AML-193 (cell line): ENCODE measurements around the gene TBC1D5.
"Not testable (repeated sequence)": the region's sequence is repeated elsewhere in the genome, so short reads cannot be mapped to it uniquely, and the experiment has no call there.

ENCODE experiments used
- DNase-seq, 2 experiments: peaks; one replicate each; lab custom pipeline; 2025; lab: John Stamatoyannopoulos, UW

The TBC1D5 gene

DNA sequence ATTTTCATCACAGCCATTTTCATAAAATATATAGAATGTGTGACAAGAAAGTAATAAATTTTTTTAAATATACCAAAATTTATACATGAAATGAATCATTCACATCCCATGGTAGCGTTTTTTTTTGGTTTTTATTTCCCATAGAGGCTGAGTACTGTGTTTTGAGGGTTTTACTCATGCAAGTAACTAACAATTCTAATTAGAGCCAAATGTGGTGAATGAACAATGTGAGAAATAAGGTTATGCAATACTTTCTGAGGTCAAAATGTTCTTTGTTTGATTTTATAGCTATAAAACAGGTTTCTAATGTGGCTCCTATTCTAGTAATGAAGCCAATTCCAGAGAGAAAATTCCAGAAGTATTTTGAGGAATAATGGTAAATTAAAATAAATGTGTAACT is 386.8 kb downstream of the TBC1D5 start:
- no peak for DNase-seq

DNA sequence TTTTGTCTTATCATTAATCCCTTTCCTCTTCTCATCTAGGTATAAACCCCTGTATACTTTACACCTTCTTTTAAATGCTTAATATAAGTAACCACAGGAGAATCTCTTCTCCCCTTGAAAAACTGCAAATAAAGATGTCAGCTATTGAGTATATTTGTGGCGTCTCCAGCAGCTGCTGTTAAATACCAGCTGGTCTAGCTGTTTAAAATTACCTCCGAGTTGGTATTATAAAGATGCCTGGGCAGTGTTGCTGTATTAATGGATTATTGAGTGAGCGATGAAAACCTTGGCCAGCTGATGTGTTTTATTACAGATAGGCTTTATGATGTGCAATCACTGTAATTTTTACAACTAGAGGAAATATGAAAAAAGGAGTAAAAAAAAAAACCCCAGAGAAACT is 388.1 kb downstream of the TBC1D5 start:
- DNase-seq, result no peak

DNA sequence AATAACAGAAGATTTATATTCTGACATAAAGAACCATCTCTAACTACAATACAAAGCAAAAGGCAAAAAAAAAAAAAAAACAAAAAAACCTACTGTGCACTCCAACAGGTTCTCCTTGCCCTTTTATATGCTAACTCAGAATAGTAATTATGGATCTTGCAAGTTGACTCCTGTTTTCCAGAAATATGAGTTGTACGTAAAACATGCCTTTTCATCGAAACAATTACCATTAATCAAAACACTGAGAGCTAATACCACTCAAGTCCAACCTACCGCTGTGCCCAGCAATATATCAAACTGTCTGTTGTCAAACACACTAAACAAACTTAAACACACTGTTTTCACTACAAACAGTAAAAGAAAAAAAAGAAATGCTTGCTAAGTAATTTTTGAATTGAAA is 389.8 kb downstream of the TBC1D5 start:
- DNase-seq, result no peak

DNA sequence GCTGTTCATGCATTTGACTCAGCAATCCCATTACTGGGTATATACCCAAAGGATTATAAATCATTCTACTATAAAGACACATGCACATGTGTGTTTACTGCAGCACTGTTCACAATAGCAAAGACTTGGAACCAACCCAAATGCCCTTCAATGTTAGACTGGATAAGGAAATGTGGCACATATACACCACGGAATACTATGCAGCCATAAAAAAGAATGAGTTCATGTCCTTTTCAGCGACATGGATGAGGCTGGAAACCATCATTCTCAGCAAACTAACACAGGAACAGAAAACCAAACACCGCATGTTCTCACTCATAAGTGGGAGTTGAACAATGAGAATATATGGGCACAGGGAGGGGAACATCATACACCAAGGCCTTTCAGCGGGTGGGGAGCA is 391.2 kb downstream of the TBC1D5 start:
- DNase-seq, result not testable (repeated sequence)

DNA sequence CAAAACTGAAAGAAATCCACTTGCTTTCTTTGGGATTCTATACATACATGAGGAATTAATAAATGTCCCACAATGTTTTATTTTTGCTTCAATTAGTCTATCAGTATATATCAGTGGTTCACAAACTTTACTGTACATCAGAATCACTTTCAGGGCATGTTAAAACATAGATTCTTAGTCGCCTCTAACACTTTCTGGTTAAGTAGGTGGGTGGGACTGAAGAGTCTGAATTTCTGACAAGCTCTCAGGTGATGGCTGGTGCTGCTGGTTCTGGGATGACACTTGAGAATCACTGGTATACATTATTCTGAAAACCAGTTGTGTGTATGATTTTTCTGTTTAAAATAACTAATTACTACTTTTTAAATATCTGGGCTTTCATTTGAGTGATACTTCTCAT is 393.3 kb downstream of the TBC1D5 start:
- DNase-seq, result no peak

DNA sequence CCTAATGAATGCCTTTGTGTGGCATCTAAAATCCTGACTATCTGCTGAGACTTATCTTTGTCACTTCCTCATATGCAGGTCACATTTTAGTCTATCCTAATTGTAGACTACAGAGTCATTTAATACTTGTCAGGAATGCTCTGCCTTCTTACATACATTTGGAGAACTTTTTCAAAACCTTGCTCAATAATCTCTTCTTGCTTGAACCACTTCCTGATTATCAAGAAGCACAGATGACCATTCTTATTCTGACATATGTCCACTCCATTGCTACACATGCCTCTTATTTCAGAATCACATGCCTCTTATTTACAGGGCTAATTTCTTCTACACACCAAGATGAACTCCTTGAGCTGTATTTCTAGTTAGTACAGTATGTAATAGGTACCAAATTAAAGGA is 400.3 kb downstream of the TBC1D5 start:
- DNase-seq, result peak; percentile 66 to 81

DNA sequence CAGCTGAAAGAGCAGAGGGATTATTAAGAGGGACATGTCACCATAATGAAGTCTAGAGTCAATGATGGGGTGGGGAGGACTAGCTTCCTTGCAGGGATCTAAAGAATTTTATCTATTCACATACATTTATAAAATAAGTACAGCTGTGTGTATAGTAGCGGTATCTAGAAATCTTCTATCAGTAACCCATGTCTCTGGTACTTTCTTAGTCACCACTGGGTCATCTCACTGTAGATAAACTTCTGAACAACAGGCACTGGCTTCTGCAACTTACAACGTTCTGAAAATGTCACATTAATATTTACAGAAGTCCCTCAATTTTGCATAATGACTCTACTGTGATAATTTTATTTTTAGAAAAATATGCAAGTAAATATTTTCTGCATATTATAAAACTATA is 401.7 kb downstream of the TBC1D5 start:
- no peak for DNase-seq

DNA sequence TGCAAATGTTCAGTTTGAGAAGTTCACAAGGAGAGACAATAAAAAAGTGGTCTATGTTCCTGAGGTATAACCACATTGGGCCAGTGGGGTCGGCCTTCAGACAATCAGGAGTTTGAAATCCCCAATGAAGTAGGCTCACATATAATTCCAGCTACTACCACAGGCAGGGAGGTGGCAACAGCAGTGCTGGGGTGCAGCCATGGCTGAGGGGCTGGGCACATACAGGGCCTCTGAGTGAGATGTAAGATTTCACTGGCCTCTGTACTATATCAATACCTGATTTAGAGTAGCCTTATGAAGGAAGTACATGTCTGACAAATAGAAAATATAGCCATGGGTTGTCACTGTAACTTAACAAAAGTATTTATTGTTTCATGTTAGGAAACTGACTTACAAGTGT is 402.2 kb downstream of the TBC1D5 start:
- no peak for DNase-seq

DNA sequence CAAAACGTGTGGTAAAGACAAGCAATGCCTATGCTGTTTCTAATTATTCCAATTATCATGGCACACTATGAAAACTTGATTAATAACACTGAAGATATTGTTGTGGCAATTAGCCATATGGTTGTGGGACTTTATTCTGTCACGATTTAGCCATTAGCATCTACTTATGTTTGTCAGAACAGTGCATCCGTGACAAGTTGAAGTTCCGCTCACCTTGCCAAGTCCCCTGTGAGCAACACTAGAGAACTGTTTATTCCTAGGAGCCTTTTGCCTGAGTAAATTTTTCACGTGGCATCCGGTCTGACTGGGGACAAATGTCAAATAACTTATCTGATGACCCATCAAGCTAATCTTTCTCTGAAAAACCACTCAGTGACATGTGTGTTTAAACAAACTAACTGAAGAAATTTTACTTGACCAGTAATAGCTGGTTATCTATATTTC is 403.3 kb downstream of the TBC1D5 start:
- DNase-seq, result no peak

DNA sequence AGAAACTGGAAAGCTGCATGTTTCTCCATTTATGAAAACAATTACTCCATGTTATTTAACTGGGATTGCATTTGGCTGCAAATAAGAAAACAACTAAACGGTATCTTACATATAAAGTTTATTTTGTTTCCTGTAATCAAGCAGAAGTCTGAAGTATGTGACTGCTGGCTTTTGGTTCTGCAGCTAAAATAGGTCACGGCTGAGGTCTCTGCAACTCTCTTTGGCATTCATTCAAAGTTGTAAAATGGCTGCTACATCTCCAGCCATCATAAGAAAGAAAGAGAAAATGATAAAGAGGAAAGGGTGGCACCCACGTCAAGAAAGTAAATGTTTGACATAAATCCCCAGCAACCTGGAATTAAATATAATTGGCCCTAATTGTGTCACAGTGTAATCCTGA is 406.1 kb downstream of the TBC1D5 start:
- no peak for DNase-seq

DNA sequence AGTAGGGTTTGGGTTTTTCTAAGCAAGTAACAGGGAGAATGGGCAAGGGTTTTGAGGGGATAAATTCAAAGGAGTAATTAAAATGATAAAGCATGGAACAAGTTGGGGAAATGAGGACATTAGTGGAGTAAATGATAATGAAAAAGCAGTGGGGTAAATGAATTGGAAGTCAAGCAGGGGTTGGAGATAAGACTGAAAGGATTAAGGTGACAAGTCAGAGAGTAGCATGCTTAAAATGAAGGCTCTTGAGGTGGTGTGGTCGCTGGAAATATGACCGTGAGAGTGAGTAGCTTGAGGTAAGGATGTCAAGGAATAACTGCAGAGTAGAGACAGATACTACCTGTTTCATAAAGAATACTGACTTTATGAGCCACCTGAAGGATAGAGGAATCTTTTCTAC is 408.5 kb downstream of the TBC1D5 start:
- no peak for DNase-seq

DNA sequence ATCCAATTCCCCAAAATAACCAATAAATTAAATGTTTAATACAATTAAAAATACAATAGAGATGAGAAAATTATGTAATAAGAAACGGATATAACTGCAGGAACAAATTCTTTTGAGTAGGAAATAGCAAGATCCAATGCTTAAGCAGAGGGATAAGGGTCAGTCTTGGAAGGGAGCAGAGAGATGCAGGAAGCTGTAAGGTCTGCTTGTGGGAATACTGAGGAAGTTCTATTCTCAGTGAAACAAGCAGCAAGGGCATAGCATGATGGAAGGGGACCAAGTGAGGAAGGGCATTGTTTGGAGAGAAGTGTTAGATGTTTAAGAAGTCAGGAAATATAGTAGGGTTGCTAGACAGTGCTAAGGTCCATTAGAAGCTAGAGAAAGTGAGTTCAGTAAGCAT is 409.0 kb downstream of the TBC1D5 start:
- no peak for DNase-seq

DNA sequence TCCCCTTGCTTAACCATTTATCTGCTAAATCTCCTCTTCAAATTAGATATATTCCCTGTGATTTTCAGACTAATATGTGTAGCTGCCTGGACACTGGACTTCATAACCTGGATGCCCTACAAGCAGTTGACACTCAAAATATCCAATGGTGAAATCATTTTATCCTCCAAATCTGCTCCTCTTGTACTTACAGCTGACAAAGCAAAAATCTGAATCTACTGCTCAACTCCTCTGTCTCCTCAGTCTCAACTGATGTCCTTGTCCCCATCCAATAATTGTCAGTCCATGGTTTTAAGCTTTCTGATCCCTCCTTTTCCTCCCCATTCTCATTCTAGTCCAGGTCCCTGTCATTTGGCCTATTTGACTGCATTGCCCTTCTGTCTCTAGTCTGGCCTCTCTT is 411.8 kb downstream of the TBC1D5 start:
- no peak for DNase-seq

DNA sequence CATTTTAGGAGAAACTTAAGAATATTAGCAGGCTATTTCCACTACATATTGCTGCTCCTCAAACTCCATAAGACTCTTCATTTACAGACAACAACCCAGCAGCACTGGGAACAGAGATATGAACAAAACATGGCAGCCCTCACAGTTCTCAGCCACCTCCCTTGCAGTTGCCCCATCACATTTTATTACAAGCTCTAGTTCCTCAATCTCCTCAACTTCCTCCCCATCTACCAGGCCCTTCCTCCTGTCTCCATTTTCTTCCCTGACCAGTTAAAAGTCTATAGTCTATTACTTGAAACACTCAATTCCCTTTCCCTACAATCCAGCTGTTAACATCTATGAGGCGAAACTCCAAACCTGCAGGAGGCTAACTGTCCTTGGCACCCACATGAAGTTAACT is 412.5 kb downstream of the TBC1D5 start:
- DNase-seq, result peak; percentile 32 to 66

DNA sequence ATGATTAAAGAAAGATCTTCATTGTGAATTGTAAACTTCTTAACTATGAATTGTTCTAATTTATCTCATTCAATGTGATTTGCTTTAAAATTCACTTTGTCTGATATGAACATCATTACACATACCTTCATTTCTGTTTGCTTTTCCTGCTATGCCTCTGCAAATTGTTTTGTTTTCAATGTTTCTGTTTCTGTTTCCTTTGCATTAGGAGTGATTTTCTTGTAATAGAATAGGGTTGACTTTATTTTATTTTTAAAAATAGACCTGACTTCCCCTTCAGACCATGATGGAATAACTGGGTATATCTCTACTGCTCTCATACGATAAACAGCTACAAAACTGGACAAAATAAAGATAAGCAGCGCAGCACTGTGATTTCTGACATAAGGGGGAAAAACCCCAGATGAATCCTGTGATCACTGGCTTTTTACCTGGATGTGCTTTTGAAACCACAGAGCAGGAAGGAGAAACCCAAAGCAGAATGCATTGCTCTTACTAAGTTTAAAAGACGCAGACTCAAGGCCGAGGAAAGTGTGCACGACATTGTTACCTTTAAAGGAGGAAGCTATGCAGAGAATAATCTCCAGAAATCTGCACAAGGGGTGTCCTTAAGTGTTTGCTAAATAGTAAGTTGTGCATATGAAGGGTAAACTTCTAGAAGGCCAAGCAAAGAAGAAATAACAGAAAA is 420.2 kb downstream of the TBC1D5 start:
- DNase-seq, result no peak

DNA sequence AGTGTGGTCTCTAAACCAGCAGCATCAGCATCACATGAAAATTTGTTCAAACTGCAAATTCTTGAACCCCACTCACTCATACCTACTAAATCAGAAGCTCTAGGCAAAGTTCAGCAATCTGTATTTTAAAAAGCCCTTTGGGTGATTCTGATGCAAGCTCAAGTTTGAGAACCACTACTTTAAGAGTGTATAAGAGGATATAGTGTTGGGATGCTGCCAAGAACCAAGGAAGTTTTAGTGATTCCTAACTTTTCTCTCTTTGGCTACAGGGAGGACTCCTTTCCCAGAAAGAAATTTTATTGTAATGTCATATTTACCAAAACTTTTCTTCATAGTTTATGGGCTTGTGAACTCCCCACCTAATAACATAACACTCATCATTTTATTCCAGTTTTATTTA is 422.2 kb downstream of the TBC1D5 start:
- no peak for DNase-seq

DNA sequence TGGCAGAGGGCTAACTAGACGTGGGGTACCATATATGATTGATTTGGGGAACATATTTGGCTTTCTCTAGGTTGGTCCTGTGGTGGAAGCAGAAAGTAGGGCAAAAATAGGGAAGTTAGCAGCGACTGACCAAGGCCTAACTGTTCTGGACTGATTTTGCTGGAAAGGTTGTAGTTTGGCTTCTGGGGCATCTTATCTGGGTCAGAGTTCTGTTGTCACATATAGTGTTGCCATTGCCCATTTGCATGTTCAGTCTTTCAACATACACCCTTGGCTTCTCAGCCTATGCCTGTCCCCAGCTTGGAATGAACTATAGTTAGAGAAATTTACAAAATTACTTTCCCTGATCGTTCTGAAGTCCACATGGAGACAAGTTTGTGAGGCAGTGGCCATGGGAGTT is 426.5 kb downstream of the TBC1D5 start:
- no peak for DNase-seq

DNA sequence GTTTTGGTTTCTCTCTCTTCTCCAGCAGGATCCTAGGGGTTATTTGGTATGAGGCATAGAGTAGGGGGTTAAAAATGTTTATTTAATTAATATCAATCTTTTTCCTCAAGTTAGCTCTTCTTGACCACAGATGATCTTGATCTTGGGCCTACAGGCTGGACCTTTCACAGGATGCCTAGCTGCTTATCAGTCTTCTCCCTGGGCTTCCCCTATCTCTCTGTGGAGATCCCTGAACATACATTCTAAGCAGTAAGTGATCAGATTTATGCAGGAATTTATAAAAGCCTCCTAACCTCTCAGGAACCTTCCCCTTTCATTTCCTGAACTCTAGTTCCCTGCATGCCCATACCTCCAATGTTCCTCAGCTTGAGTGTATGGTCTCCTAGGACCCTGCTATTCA is 428.3 kb downstream of the TBC1D5 start:
- no peak for DNase-seq

DNA sequence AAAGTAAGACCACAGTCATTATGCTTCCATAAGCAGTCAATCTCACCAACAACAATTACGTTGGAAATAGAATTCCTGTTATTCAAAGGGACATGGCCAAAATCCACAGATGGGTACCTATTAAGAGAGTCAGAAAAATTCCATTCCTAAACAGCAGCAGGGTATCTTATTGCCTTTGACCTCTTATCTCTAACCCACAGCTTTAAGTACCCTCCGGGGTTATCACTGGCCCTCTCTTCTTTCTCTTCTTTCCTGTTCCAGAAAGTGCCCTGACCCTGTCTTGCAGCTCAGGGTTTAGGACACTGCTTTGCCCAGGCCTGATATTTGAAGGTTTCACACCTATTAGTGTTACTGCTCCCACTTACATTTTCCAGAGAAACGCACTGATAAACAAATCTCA is 428.7 kb downstream of the TBC1D5 start:
- no peak for DNase-seq

DNA sequence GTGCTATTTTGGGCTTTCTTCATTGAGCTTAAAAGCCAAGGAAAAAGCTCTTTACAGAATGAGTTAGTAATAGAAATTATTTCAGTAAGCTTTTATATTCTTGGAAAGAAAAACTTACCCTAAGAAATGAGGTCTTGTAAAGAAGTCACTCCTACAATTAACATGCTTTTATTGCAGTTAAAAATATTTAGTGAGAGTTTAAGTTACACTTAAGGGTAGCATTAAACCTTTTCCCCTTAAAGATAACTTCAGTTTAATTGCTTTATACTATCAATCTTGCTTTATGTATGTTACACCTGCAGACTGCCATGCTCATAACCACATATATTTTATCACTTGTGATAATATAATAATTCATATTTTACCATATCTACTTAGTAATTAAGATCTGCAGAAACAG is 431.4 kb downstream of the TBC1D5 start:
- no peak for DNase-seq

DNA sequence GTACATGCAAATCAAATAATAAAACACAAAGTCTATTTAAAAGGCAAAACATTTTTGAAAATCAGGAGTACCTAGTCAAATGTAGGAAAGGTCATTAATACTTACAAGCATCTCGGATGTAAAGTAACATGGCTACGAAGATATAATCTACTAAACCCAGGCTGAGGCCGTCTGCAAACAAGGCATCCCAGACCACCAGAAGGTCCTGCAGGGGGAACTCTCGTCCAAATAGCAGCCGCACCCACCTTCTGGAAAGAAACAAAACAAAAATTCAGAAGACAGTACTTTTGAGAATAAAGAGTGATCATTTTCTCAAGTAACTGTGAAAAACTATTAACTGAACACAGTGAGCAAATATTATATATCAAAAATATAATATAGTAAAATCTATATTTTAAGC is 434.5 kb downstream of the TBC1D5 start:
- DNase-seq, result no peak

DNA sequence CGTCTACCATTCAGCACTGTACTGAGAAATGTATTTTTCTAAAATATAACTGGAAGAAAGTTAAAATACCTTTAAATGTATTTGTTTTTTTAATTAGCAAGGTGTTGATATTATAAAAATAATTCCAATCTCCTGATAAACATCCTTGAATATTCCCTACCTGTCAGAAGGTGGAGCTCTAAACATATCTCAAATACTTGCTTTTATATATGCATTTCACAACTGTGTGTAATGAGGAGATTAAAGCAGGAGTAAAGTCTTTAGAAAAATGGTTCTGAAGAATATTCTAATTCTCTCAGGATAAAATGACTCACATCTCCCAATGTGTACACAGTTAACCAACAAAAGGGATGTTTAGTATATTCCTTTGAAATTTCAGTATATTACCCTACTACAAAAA is 434.9 kb downstream of the TBC1D5 start:
- no peak for DNase-seq

DNA sequence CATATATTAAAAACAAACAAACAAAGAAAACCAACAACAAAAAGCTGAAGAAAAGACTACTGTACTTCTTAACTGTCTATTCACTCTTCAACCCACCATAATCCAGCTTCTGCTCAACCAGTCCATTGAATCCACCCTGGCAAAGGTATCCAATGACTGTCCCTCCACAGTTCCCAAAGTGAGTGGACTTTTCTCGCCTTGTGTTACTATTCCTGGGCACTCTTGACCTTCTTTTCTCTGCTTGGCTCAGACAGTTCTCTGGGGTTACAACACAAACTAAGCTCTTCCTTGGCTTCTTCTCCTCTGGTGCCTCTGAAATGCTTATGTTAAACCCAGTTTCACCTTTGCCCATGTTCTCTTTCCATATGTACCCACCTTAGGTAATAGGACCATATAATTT is 437.5 kb downstream of the TBC1D5 start:
- DNase-seq, result no peak

DNA sequence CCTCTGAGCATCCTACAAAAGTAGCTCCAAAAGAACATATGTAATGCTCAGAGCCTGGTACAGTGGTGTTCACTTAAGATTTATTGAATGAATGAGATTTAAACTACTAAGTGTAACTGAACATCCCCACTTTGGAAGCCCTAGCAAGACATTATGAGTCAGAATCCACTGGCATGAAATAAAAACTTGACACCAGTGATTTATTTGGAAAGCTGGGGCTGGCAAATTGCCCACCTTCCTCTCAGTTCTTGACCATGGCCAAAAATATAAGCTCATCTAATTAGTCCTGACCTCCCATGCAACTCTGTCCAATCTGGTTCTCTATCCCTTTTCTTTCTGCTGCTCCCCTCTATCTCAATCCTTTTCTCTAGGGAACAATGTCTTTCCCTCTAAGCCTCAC is 439.7 kb downstream of the TBC1D5 start:
- no peak for DNase-seq

DNA sequence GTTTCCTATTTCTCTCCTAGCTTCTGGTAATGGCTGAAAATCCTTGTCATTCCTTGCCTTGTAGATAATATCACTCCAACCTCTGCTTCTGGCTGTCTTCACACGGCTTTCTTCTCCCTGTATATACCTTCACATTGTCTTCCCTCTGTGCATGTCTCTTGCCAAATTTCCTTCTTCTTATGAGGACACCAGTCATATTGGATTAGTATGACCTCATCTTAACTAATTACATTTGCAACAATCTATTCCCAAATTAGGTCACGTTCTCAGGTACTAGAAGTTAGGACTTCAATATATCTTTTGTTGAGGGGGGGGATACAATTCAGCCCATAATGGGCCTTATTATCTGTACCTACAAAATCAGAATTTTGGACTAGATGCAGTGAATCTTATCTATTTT is 440.3 kb downstream of the TBC1D5 start:
- DNase-seq, result no peak
